AG09319 (cell line): ENCODE data around the gene PCDH9.

Experiments
- DNase-seq: peaks from one replicate; pipeline ENCODE4 v3.0.0-alpha.2; 2010; ENCODE audit warnings: low read depth; ENCODE audit errors: extremely low read depth
- TF ChIP-seq, protein P1 (sequence below): IDR thresholded peaks from 2 replicates; pipeline ENCODE4 v1.5.1; 2011; ENCODE audit warnings: low read depth, mild to moderate bottlenecking, inconsistent platforms, low read length, moderate library complexity

PCDH9 gene

DNA sequence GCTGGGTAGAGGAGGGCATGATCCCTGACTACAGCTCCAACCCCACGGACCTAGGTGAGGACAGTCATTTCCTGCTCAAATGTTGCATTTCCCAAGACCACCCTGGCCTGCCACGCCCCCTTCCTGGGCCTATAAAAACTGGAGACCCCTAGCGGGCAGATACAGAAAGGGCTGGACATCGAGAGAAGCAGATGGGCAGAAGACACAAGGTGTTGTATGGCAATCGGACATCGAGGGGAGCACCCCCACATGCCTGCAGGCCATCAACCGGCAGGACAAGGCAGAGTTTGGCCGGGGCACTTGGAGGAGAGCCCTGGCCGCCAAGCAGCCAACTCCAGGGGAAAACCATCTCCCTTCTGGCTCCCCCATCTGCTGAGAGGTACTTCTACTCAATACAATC is 746.4 kb downstream of the PCDH9 start:
- no peak for DNase-seq
- TF ChIP-seq, protein P1, sequence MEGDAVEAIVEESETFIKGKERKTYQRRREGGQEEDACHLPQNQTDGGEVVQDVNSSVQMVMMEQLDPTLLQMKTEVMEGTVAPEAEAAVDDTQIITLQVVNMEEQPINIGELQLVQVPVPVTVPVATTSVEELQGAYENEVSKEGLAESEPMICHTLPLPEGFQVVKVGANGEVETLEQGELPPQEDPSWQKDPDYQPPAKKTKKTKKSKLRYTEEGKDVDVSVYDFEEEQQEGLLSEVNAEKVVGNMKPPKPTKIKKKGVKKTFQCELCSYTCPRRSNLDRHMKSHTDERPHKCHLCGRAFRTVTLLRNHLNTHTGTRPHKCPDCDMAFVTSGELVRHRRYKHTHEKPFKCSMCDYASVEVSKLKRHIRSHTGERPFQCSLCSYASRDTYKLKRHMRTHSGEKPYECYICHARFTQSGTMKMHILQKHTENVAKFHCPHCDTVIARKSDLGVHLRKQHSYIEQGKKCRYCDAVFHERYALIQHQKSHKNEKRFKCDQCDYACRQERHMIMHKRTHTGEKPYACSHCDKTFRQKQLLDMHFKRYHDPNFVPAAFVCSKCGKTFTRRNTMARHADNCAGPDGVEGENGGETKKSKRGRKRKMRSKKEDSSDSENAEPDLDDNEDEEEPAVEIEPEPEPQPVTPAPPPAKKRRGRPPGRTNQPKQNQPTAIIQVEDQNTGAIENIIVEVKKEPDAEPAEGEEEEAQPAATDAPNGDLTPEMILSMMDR, result no peak

DNA sequence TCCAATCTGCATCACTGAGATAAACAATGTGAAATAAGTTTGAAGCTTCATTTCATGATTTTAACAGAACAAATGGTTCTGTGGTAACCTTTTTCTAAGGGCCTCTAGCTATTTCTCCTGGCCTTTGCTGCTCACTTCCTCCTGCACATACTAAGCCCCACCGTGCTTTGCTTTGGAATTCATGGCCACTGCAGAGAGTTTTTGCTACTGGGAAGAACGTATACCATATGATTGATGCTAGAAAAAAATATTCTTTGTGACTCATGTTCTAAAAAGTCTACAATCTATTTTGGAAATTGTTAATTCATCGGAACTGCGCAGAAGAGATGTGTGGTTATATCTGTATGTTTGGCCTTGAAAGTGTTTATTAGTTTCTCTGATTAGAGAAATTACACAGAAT is 747.3 kb downstream of the PCDH9 start:
- TF ChIP-seq, protein P1, result no peak
- DNase-seq, result no peak

DNA sequence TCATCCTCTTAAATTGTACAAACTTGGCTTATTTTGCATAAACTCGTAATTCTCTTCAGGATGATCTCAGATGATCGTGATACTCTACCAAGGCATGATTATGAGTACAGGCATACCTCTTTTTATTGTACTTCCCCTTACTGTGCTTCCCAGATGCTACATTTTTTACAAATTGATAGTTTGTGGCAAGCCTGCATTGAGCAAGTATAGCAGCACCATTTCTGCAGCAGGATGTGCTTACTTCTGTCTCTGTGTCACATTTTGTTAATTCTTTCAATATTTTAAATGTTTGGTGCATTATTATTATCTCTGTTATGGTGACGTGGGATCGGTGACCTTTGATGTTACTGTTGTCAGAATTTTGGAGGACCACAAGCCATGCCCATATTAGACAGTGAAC is 752.3 kb downstream of the PCDH9 start:
- TF ChIP-seq, protein P1, result no peak
- no peak for DNase-seq

DNA sequence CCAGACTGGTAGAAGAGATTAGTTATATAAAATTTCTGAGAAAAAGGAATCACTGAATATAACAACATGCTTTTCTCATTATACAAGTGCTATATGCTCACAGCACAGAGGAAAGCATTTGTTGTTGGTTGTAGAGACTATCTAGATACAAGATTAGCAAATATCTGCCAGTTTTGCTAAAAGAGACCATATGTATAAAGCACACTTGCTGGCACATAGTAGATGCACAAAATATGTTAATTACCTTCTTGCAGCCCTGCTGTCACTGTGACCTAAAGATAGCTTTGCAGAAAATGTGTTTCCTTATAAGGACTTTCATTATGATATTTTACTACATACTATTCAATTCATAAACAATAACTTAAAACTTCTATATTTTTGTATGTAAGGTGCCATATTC is 755.1 kb downstream of the PCDH9 start:
- TF ChIP-seq, protein P1, result no peak
- DNase-seq, result no peak

DNA sequence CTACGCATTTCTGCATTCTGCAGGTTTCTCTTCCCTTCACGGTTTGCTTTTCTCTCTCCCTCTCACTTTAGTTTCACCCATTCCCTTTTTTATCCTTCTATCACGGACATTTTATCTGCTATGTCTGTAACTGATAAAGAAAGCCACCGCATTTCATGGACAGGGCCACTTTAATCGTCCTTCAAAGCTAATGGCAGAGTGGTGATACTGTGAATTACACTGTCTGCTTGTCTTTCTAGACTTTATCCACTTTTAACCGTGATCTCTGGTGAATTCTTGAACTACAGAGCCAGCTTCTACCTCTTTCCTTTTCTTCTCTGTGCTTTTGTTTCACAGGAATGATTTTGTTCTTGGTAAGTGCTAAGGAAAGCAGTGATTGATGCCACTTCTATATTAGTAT is 760.4 kb downstream of the PCDH9 start:
- TF ChIP-seq, protein P1, result no peak
- DNase-seq, result no peak

DNA sequence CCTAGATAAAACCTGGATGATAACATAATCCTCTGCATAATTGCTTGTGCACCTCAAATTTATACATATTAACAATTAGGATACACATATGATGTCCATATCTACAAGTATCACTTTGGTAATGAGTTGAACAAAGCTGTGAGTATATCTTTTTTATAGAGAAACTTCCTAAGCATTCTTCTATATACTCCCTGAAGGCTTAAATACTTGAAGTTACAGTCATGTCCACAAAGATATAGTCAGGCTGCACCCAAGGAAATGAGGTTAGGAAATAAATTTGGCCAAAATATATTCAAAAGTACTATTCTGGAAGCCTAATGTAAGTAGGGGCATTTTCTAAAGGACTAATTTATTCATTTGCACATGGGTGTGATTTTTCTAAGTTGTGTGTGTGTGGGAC is 761.5 kb downstream of the PCDH9 start:
- TF ChIP-seq, protein P1, result no peak
- no peak for DNase-seq

DNA sequence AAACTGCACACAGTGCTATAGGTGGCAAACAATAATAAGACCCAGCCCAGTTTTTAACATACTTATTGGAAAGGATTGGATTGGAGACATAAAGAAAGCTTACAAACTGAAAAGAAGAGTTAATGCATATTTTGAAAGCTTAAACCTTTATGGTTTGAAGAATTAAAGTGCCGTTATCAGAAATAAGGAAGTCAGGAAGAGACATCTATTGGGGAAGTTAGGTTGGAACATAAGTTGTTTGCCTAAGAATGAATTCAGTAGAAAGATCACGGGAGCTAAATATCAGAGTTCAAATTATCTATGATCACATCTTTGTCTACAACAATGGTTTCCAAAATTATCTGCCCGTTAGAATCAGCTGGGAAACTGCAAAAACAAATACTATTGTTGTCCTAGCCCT is 767.9 kb downstream of the PCDH9 start:
- TF ChIP-seq, protein P1, result no peak
- no peak for DNase-seq
